Measurements from ENCODE around the gene LIPT2.

LIPT2 gene

DNA sequence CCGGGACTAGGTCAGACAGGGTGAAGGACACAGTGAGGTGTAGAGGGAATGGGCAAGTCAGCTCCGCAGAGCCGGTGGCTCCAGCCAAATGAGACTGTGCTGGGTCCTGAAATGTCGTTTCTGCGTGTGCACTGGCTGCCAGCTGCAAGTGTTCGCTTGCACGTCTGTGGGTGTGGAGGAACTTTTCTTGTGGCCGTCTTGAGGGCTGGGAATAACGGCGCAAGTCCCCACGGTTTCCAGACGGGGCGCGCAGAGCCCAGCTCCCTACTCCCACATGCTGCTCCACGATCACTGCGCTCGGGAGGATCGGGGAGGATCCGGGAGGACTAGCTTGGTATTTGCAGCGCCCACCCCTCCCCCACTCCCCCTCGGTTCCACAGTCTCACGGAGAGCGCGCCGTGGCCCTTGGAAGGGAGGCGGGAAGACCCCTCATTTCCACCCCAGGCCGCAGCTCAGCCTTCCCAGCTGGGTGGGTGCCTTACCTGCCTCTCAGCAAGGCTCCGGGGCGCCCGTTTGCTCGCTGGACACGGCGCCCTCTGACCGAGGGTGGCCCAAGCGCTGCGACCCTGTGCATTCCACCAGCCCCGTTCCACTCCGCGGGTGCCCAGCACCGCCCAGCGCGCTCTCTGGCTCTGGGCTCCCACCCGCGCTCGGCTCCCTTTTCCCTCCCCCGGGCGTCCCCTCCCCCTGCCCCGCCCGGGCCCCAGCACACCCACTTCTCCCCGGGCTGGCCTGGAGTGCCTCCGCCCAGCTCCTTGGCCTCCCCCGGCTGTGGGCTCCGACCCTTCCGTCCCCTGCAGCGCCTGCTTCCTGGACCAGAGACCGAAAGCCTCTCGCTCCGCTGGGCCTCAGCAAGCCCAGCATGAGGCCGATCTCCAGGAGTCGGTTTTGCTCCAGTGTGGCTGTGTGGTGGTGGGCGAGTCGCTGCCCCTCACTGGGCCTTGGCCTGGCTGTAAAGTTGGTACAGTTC is 26.3 kb downstream of the LIPT2 start, which contains the start of gene KCNE3:
KCNE3 (minus strand) TSS at position 634 of the 970 bp plus-strand sequence. CDS start 9,986 bp downstream, outside the sequence.
- peak within 1 kb of the TSS; percentile 3 to 44 for H3K27ac ChIP-seq
- TF ChIP-seq, protein P1, sequence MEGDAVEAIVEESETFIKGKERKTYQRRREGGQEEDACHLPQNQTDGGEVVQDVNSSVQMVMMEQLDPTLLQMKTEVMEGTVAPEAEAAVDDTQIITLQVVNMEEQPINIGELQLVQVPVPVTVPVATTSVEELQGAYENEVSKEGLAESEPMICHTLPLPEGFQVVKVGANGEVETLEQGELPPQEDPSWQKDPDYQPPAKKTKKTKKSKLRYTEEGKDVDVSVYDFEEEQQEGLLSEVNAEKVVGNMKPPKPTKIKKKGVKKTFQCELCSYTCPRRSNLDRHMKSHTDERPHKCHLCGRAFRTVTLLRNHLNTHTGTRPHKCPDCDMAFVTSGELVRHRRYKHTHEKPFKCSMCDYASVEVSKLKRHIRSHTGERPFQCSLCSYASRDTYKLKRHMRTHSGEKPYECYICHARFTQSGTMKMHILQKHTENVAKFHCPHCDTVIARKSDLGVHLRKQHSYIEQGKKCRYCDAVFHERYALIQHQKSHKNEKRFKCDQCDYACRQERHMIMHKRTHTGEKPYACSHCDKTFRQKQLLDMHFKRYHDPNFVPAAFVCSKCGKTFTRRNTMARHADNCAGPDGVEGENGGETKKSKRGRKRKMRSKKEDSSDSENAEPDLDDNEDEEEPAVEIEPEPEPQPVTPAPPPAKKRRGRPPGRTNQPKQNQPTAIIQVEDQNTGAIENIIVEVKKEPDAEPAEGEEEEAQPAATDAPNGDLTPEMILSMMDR (IDR thresholded peaks at IDR 0.05), result no peak
- DNase-seq (ENCODE audit: low spot score), result no peak
- peak within 1 kb of the TSS; percentile 80 for H3K4me3 ChIP-seq

DNA sequence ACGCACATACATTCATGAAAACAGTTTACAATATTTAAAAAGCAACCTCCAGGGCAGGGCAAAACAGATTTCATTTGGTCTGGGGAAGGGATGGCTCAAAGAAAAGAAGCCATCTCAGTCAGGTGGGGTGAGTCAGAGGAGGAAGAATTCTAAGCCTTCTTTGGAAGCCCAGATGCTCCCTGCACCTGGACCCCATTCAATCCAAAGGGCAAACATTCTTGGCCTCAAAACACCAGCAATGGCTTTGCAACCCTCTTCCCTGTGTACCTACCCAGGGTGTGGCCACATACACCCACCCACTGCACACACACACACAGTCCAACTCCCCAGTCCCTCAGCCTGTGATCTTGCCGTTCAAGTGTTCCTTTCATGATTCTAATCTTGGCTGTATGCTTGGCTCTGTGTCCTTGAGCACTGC is 28.2 kb downstream of the LIPT2 start:
- Histone ChIP-seq H3K27ac (no peak overlapping the region), H3K4me3 (no peak overlapping the region)
- TF ChIP-seq, protein P1 (IDR thresholded peaks at IDR 0.05), result no peak
- DNase-seq (ENCODE audit: low spot score), result no peak

DNA sequence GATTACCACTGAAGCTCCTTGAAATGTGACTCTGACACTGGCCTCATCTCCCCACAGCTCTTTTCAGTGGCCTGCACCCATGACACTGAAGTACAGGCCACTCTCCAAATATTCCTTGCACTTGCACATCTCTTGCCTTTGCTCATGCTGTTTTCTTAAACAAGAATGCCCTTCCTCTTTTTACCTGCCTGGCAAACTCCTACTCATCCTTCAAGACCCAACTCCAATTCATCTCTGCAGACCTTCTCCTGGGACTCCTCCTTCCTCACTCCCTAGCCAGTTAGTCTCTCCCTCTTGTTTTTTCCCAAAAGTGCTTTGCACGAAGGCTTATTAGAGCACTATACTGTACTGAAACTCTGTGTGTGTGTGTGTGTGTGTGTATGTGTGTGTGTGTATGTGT is 28.8 kb downstream of the LIPT2 start:
- TF ChIP-seq, protein P1 (IDR thresholded peaks at IDR 0.05), result no peak
- no peak overlapping the region for H3K4me3 ChIP-seq
- DNase-seq (ENCODE audit: low spot score), result no peak
- H3K27ac ChIP-seq, result no peak overlapping the region

DNA sequence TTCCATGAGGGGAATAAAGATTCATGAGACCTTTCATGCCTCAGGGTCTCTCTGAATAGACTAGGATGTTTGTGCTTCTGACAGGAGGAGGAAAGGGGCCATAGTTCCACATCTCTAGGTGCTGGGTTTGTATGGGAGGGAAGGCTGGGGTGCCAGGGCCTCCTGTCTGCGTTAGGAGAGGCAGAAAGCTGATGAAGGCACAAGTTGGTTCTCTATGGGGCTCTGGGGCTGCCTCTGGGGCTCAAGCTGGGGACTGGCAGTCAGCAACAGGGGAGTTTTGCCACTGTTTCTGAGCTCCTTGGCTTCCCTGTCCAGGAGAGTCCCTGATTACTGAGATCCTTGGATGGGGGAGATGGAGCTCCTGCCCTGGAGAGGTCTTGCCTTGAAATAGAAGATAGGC is 30.3 kb downstream of the LIPT2 start:
- Histone ChIP-seq H3K4me3 (no peak overlapping the region), H3K27ac (peak overlapping the region in 1 of 2 donors; percentile 79)
- no peak for DNase-seq (ENCODE audit: low spot score)
- TF ChIP-seq, protein P1 (IDR thresholded peaks at IDR 0.05), result no peak

DNA sequence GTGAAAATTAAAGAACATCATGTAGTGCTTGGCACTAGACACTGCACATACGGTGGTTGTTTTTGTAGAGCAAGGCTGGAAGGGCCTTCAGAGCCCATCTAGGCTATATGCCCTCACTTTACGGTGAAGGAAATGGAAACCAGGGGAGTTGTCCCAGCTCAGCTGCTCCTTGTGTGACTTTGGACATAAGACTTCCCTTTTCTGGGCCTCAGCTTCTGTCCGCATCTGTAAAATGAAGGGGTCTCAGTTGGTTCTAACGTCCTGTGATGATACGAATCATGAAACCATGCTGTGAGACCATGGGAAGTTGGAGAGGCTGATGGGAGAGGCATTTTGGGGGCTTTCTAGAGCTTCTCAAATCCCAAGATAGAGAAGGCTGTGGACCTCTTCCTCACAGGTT is 30.9 kb downstream of the LIPT2 start:
- no peak for DNase-seq (ENCODE audit: low spot score)
- peak overlapping the region; percentile 9 to 79 for H3K27ac ChIP-seq
- H3K4me3 ChIP-seq, result no peak overlapping the region
- TF ChIP-seq, protein P1 (IDR thresholded peaks at IDR 0.05), result no peak

DNA sequence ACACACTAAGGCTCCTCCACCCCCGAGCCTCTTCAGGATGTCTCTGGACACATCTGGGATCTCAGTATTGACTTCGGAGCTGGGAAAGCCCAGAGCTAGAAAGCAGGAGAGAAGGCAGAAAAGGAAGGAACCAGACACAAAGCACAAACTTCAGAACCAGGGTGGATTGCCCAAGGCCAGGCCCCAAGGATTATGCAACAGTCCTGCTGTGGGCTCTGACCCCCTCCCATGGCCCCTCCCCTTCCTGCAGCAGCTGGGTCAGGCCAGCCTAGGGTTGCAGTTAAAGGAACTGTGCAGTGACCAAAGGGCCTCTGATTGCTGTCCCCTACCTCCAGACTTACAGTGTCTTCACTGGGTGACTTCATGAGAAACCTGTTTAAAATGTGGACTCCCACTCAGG is 31.5 kb downstream of the LIPT2 start:
- H3K4me3 ChIP-seq, result peak overlapping the region; percentile 45
- DNase-seq (ENCODE audit: low spot score), result peak; percentile 83
- TF ChIP-seq, protein P1 (IDR thresholded peaks at IDR 0.05), result no peak
- H3K27ac ChIP-seq, result peak overlapping the region; percentile 9 to 79
